ENCODE results near the gene TTC23.

DNA sequence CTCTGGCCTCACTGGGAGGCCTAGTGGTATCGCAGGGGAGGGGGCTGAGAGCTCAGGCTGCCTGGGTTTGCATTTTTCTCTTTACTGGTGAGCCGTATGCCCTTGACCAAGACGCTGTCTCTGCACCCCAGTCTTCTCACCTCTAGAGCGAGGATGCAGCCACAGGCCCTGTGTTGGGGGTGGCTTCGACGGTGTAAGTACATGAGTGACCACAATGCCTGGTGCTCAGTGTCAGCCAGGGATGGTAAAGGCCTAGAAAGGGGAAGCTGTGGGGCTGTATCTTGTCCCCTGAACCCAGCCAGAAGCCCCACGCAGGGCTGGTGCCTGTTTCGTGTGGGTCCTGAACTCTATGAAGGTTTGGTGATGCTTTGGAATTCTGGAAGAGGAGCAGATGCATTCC, 124.7 kb downstream of the TTC23 start:
- TF ChIP-seq, protein P1, sequence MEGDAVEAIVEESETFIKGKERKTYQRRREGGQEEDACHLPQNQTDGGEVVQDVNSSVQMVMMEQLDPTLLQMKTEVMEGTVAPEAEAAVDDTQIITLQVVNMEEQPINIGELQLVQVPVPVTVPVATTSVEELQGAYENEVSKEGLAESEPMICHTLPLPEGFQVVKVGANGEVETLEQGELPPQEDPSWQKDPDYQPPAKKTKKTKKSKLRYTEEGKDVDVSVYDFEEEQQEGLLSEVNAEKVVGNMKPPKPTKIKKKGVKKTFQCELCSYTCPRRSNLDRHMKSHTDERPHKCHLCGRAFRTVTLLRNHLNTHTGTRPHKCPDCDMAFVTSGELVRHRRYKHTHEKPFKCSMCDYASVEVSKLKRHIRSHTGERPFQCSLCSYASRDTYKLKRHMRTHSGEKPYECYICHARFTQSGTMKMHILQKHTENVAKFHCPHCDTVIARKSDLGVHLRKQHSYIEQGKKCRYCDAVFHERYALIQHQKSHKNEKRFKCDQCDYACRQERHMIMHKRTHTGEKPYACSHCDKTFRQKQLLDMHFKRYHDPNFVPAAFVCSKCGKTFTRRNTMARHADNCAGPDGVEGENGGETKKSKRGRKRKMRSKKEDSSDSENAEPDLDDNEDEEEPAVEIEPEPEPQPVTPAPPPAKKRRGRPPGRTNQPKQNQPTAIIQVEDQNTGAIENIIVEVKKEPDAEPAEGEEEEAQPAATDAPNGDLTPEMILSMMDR (IDR thresholded peaks at IDR 0.05), result no peak
- TF ChIP-seq POLR2A (IDR thresholded peaks at IDR 0.05), result no peak

Measured in esophagus squamous epithelium (tissue), 4 donors.